Neutrophil (primary cell): ENCODE results near the gene CD47.

Experiments
- H3K27ac ChIP-seq: fragments of 200-600 bp; sonication (generic); 2 replicates; pipeline ENCODE4 v1.5.1; 2016; ENCODE audit warnings: mild to moderate bottlenecking, moderate library complexity
- H3K27me3 ChIP-seq: fragments of 200-600 bp; sonication (generic); 2 replicates; pipeline ENCODE4 v1.6.0; 2016; ENCODE audit warnings: mild to moderate bottlenecking
- H3K36me3 ChIP-seq: fragments of 200-600 bp; sonication (generic); 2 replicates; pipeline ENCODE4 v1.5.1; 2017
- H3K4me1 ChIP-seq, 2 experiments: fragments of 200-600 bp in 1 of 2; sonication (generic) in 1 of 2; 1 replicate in 1 of 2; 2 replicates in 1 of 2; pipeline versions ENCODE4 v1.5.1 to v1.6.1; 2013 to 2016; ENCODE audit warnings: low read depth in 1 of 2, low read length in 1 of 2, mild to moderate bottlenecking in 1 of 2, moderate library complexity in 1 of 2; ENCODE audit not compliant: control insufficient read depth in 1 of 2, insufficient read depth in 1 of 2
- H3K4me3 ChIP-seq, 2 experiments: fragments of 200-600 bp in 1 of 2; sonication (generic) in 1 of 2; 1 replicate in 1 of 2; 2 replicates in 1 of 2; pipeline ENCODE4 v1.5.1; 2013 to 2016; ENCODE audit warnings: low read depth in 1 of 2, low read length in 1 of 2, mild to moderate bottlenecking in 1 of 2, moderate library complexity in 1 of 2
- H3K9me3 ChIP-seq: fragments of 200-600 bp; sonication (generic); 2 replicates; pipeline ENCODE4 v1.5.1; 2016
- TF ChIP-seq, protein P1 (sequence below): fragments of 200-600 bp; sonication (generic); IDR thresholded peaks from 2 replicates; pipeline ENCODE4 v1.5.1; 2016; ENCODE audit warnings: antibody characterized with exemption

The CD47 gene

GRCh38 chr3:108008106-108008505 lies 82.7 kb downstream of the CD47 start:
- Histone ChIP-seq H3K4me1 (peaks cover 20 to 22% of the 10 kb centered on the region in 2 experiments), H3K9me3 (no peaks in the 10 kb centered on the region), H3K4me3 (no peak overlapping the region), H3K36me3 (no peaks in the 10 kb centered on the region), H3K27ac (no peak overlapping the region), H3K27me3 (peaks cover 95% of the 10 kb centered on the region)
- TF ChIP-seq, protein P1, sequence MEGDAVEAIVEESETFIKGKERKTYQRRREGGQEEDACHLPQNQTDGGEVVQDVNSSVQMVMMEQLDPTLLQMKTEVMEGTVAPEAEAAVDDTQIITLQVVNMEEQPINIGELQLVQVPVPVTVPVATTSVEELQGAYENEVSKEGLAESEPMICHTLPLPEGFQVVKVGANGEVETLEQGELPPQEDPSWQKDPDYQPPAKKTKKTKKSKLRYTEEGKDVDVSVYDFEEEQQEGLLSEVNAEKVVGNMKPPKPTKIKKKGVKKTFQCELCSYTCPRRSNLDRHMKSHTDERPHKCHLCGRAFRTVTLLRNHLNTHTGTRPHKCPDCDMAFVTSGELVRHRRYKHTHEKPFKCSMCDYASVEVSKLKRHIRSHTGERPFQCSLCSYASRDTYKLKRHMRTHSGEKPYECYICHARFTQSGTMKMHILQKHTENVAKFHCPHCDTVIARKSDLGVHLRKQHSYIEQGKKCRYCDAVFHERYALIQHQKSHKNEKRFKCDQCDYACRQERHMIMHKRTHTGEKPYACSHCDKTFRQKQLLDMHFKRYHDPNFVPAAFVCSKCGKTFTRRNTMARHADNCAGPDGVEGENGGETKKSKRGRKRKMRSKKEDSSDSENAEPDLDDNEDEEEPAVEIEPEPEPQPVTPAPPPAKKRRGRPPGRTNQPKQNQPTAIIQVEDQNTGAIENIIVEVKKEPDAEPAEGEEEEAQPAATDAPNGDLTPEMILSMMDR, result no peak

DNA sequence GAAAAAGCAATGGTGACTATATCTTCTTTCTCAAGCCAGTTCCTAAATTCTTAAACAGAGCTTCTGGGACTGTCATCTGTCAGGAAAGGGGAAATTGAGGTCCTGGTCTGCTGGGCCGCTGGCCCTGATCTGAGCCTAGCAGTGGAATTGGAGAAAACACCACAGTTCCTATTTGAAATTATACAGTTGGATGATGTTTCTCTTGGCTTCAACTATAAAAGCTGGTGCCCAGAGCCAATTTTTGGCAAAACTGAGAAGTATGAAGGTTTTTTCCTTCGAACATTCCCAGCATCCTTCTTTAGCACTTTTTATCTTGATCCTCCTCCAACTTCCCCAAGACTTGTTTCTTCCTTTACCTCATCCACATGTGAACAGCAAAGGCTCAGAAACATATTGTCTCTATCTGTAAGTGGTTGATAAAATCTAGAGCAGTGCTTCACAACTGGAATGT lies 83.9 kb downstream of the CD47 start:
- no peak overlapping the region for H3K4me3 ChIP-seq
- no peaks in the 10 kb centered on the region for H3K9me3 ChIP-seq
- peaks cover 95% of the 10 kb centered on the region for H3K27me3 ChIP-seq
- no peak overlapping the region for H3K27ac ChIP-seq
- no peaks in the 10 kb centered on the region for H3K36me3 ChIP-seq
- TF ChIP-seq, protein P1, result no peak
- H3K4me1 ChIP-seq, result peaks cover 20 to 22% of the 10 kb centered on the region in 2 experiments

DNA sequence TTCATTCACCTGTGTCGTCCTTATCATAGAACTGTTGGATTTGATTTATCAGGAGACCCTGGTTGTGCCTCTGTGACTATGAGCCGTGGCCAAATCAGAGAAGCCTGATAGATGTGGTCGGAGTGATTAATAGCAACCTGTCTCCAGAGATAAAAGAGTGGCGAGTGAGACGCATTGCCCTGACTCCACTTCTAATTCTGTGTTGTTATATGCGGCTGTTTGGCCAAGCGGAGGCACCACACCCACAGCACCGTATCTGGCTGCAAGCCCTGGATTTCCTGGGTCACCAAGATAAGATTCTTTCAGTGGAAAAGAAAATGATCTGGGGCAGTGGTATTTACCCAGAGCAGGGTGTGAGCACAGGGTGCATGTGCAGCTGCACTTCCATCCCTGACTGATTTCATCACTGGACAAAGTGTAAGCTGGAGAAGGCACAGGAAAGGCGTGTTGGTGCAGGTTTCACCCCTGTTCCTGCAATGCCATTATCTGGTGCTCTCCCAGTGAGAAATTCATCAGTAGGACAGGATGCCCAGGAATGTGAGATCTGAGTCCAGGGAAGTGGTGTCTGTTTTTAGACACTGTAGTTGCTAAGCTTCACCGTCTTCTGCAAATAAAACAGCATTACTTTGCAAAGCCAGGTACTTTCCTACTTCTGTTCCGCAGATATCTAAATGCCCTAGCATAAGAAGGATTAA lies 84.6 kb downstream of the CD47 start:
- TF ChIP-seq, protein P1, result no peak
- H3K36me3 ChIP-seq, result no peaks in the 10 kb centered on the region
- H3K9me3 ChIP-seq, result no peaks in the 10 kb centered on the region
- peaks cover 27% of the 10 kb centered on the region in 2 experiments for H3K4me1 ChIP-seq
- no peak overlapping the region for H3K27ac ChIP-seq
- H3K4me3 ChIP-seq, result no peak overlapping the region
- H3K27me3 ChIP-seq, result peaks cover 95% of the 10 kb centered on the region

- Histone ChIP-seq H3K4me1 (peaks cover 27% of the 10 kb centered on the region in 2 experiments), H3K27ac (no peak overlapping the region), H3K36me3 (no peaks in the 10 kb centered on the region), H3K27me3 (peaks cover 95% of the 10 kb centered on the region), H3K9me3 (no peaks in the 10 kb centered on the region), H3K4me3 (peak overlapping the region; percentile 33 to 38)
- TF ChIP-seq, protein P1, result no peak
Observed at GRCh38 chr3:108004647-108005046, 86.2 kb downstream of the CD47 start.

DNA sequence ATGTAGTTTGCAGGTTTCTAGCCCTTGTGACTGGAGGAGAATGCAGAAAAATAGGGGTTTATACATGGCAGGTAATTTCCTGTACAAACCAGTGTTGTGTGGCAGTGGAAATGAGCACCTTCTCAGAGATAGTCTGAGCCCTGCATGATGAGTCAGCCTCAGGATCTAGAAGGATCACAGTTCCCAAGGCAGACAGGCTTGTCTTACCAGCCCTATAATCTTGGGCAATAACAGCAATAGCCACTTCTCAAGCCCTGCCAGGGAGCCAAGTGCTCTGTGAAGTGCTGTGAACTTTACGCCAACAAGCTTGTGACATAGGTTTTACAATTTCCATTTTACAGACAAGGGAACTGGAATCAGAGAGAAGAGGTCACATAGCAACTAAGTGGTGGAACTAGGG lies 89.4 kb downstream of the CD47 start:
- peaks cover 95% of the 10 kb centered on the region for H3K27me3 ChIP-seq
- TF ChIP-seq, protein P1, result no peak
- no peaks in the 10 kb centered on the region for H3K9me3 ChIP-seq
- H3K4me1 ChIP-seq, result peaks cover 27% of the 10 kb centered on the region in 2 experiments
- no peak overlapping the region for H3K27ac ChIP-seq
- H3K4me3 ChIP-seq, result no peak overlapping the region
- H3K36me3 ChIP-seq, result no peaks in the 10 kb centered on the region
